ENCODE data around the gene FOXD3. TPM values are rescaled to one million over a fixed set of nuclear protein-coding genes. Genes with fewer than 3 reads are reported as not detected.

The FOXD3 gene
- total RNA-seq, 6 donors from 2014 or later, result 0.09 TPM; not detected in 5

DNA sequence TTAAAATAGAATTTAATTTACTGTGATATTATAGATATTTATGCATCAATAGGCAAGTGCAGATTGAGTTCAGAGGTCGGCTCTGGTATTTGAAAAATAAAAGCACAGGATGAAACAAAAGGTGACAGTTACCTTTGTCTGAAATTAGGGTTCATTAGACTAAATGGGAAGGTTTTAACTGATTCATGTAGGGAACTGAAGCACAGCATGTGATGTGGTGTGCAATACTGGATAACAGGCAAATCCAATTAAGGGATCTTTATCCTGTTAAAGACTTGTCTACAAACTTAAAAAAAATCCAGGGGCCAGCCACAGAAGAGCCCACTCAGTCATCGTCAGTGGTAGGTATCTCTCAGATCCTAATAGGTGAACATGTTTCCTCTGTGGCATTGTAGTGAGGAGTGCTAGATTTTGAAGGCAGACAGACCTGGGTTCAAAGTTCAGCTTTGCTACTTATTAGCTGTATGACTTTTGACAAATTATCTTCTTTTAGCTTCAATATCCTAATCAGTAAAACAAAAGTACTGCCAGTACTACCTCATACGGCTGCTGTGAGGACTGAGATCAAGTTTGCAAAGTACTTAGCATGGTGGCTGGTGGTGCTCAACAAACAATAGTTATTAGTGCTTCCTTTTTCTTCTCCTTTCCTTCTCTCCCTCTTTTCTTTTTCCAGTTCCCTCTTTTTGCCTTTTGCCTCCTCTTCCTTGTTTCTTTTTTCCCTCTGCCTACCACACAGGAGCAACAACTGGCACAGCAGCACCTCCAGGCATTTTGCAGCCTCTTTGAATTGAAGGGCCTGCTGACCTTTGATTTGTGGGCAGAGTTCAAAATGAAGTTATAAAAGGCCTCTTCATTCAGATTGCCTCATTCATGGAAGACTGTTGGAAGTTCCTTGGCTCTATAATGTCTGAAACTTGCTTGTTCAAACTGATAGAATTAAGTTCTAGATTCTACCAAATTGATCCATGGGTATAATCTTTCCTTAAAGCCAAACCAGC is 44.9 kb upstream of the FOXD3 start:
- no peak for ATAC-seq (ENCODE audit: low FRiP score in 2 of 2)

GRCh38 chr1:63281753-63282152 is 40.6 kb upstream of the FOXD3 start:
- no peaks in the 10 kb centered on the region for H3K9me3 ChIP-seq
- DNase-seq (no peak), ATAC-seq (ENCODE audit: low FRiP score in 2 of 2) (no peak)
- 79% methylated on average over 2 of the region's 2 CpGs for WGBS, 2 donors
- H3K27ac ChIP-seq, result no peak overlapping the region
- TF ChIP-seq POLR2A (IDR thresholded peaks at IDR 0.05), result no peak
- no peak for TF ChIP-seq CTCF (IDR thresholded peaks at IDR 0.05)
- no peak for TF ChIP-seq EP300 (IDR thresholded peaks at IDR 0.05)
- TF ChIP-seq POLR2AphosphoS5 (IDR thresholded peaks at IDR 0.05), result no peak
- H3K4me3 ChIP-seq, result no peak overlapping the region
- no peaks in the 10 kb centered on the region for H3K4me1 ChIP-seq
- H3K27me3 ChIP-seq, result no peaks in the 10 kb centered on the region
- H3K36me3 ChIP-seq, result no peaks in the 10 kb centered on the region

More for the DNA sequence above, 44.9 kb upstream of the FOXD3 start:
- H3K9me3 ChIP-seq, result no peaks in the 10 kb centered on the region
- H3K4me1 ChIP-seq, result no peaks in the 10 kb centered on the region
- H3K27ac ChIP-seq, result no peak overlapping the region
- no peaks in the 10 kb centered on the region for H3K27me3 ChIP-seq
- no peak overlapping the region for H3K4me3 ChIP-seq
- 74 to 77% methylated on average over 3 of the region's 3 CpGs for WGBS, 2 donors
- H3K36me3 ChIP-seq, result no peaks in the 10 kb centered on the region
- TF ChIP-seq POLR2A (IDR thresholded peaks at IDR 0.05), result no peak
- no peak for TF ChIP-seq POLR2AphosphoS5 (IDR thresholded peaks at IDR 0.05)
- no peak for TF ChIP-seq EP300 (IDR thresholded peaks at IDR 0.05)
- TF ChIP-seq CTCF (IDR thresholded peaks at IDR 0.05), result no peak
- no peak for DNase-seq

GRCh38 chr1:63289135-63289534 is 33.2 kb upstream of the FOXD3 start:
- ATAC-seq (ENCODE audit: low FRiP score in 2 of 2) (no peak), DNase-seq (no peak)
- no peak for TF ChIP-seq POLR2A (IDR thresholded peaks at IDR 0.05)
- Histone ChIP-seq H3K4me3 (no peak overlapping the region), H3K4me1 (no peaks in the 10 kb centered on the region), H3K27ac (no peak overlapping the region), H3K9me3 (peaks cover 5 to 28% (median 13%) of the 10 kb centered on the region in 4 donors), H3K36me3 (no peaks in the 10 kb centered on the region), H3K27me3 (no peaks in the 10 kb centered on the region)

- no peak for ATAC-seq (ENCODE audit: low FRiP score in 2 of 2)
- no peak for TF ChIP-seq POLR2A (IDR thresholded peaks at IDR 0.05)
- no peak for TF ChIP-seq POLR2AphosphoS5 (IDR thresholded peaks at IDR 0.05)
- no peak for TF ChIP-seq CTCF (IDR thresholded peaks at IDR 0.05)
- no peak for TF ChIP-seq EP300 (IDR thresholded peaks at IDR 0.05)
- WGBS, 2 donors, result 33 to 39% methylated on average over 6 of the region's 6 CpGs
These were observed 27.4 kb upstream of the FOXD3 start for GRCh38 chr1:63294803-63295594.

GRCh38 chr1:63304410-63304809 is 18.0 kb upstream of the FOXD3 start:
- no peak for ATAC-seq (ENCODE audit: low FRiP score in 2 of 2)
- Histone ChIP-seq H3K9me3 (peaks cover 0 to 5% (median 1%) of the 10 kb centered on the region in 4 donors), H3K27me3 (no peaks in the 10 kb centered on the region), H3K36me3 (no peaks in the 10 kb centered on the region), H3K4me3 (no peak overlapping the region), H3K4me1 (no peaks in the 10 kb centered on the region), H3K27ac (no peak overlapping the region)
- TF ChIP-seq POLR2A (IDR thresholded peaks at IDR 0.05), result no peak
- no peak for TF ChIP-seq CTCF (IDR thresholded peaks at IDR 0.05)
- no peak for TF ChIP-seq EP300 (IDR thresholded peaks at IDR 0.05)
- no peak for TF ChIP-seq POLR2AphosphoS5 (IDR thresholded peaks at IDR 0.05)
- DNase-seq, result no peak
- 15 to 28% methylated on average over 2 of the region's 2 CpGs for WGBS, 2 donors

More at GRCh38 chr1:63294803-63295594, 27.4 kb upstream of the FOXD3 start:
- Histone ChIP-seq H3K27ac (no peak overlapping the region), H3K9me3 (peaks cover 0 to 4% (median 0%) of the 10 kb centered on the region in 4 donors), H3K4me1 (no peaks in the 10 kb centered on the region), H3K36me3 (no peaks in the 10 kb centered on the region), H3K27me3 (no peaks in the 10 kb centered on the region), H3K4me3 (no peak overlapping the region)
- no peak for DNase-seq

Measured in upper lobe of left lung (tissue), 6 donors.